GM10266 (cell line): ENCODE measurements around the gene GRIK2.

ENCODE experiments used
- DNase-seq: peaks from one replicate; pipeline ENCODE4 v3.0.0; 2012; ENCODE audit errors: extremely low spot score
- CTCF ChIP-seq: IDR thresholded peaks from 2 replicates; pipeline ENCODE4 v1.5.1; 2012; ENCODE audit warnings: mild to moderate bottlenecking, low read depth; ENCODE audit not compliant: control insufficient read depth, insufficient read depth; ENCODE audit errors: missing control alignments

The GRIK2 gene

GRCh38 chr6:101740631-101741030, 347.1 kb downstream of the GRIK2 start:
- no peak for DNase-seq
- no peak for TF ChIP-seq CTCF

GRCh38 chr6:101741474-101742171, 348.1 kb downstream of the GRIK2 start:
- TF ChIP-seq CTCF, result no peak
- DNase-seq, result no peak

- DNase-seq, result no peak
- no peak for TF ChIP-seq CTCF
These were observed 353.7 kb downstream of the GRIK2 start for GRCh38 chr6:101747160-101747559.

GRCh38 chr6:101747716-101748115, 354.2 kb downstream of the GRIK2 start:
- no peak for TF ChIP-seq CTCF
- no peak for DNase-seq

DNA sequence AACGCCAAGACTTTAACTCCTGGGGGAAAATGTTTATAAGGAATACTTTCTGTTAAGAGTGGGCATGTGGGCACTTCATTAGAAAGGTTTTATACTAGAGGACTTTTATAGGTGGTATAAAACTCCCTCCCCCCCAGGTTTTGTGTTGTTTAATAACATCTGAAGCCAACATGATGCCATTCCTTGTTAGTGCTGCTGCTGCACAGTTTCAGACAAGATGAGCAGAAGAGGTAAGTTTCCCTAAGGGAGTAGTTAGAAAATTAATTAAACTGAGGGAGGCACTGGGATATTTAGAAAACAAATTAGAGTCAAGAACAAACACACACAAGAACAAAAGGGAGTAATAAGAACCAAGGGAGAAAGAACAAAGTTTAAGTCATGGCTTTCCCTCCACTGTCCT, 362.4 kb downstream of the GRIK2 start:
- no peak for DNase-seq
- TF ChIP-seq CTCF, result no peak

DNA sequence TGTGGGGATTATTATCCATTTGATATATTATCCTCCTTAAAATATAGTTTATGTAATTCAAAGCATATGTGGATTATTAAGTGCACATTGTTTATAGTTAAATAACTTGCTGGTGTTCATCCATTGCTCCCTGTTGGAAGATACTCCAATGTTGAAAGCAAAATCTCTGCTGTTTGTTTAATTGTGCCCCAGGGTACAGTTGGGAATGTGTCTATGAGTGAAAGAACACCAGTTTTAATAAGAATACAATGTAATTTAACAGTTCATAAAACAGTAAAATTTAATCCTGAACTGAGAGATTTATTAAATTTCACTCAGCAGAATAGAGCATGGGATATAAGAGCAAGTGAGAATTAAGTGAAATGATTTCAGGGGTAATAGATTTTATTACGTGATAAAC, 364.9 kb downstream of the GRIK2 start:
- no peak for DNase-seq
- no peak for TF ChIP-seq CTCF

DNA sequence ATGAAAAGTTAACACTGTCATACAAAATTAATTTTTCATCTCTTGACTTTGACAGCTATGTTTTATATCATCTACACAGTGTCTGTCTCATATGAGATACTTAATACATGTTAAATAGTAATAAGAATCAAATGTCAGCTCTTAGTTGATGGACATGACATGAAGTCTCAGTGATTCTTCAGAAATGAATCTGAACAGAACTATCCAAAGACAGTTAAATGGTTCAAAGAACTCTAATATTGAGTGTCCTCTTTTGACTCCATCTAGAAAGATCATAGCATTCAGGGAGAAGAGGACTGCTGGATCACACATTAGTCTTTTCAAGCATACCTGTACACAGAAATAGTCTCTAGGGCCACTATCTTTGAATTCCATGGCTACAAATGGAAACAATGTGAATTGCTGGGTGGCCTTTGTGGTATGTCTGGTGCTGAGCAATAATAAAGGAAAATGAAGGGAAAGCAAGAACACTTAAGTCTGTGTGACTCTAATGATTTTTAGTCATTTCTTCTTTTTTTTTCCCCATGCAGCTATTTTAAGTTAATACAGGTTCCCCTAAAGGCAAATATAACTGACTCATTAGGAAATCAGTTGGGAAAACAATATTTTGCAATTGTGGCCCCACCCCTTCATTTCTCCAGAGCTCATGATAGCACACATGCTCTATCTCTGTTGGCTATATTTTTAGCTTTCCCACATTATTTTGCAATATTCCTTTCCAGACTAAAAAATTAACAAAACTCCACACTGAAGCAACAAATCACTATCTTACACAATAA, 367.5 kb downstream of the GRIK2 start:
- DNase-seq, result no peak
- TF ChIP-seq CTCF, result no peak
